OCI-LY7 (cell line): ENCODE data around the gene COX7A2L. TPM values are rescaled to one million over a fixed set of nuclear protein-coding genes. Genes with fewer than 3 reads are reported as not detected.

Experiments used
- BruUV-seq: library from RNA; stranded (reverse); fragments of 400-500 nt; replicated peaks from 2 replicates; lab custom pipeline; 2021; lab: Mats Ljungman, UMichigan
- CTCF ChIA-PET: fragments of 300-600 bp; sonication (Branson Sonifier 250); formaldehyde crosslinking; loops from one replicate; lab custom pipeline; 2022; ENCODE audit warnings: antibody characterized with exemption; ENCODE audit not compliant: unreplicated experiment; lab: Charles Lee
- POLR2A ChIA-PET: fragments of 300-600 bp; sonication (Branson Sonifier 250); formaldehyde crosslinking; loops from one replicate; lab custom pipeline; 2022; ENCODE audit warnings: antibody characterized with exemption; lab: Charles Lee
- DNase-seq: peaks from one replicate; pipeline ENCODE4 v3.0.0-alpha.2; 2015; ENCODE audit warnings: low spot score
- H2AFZ ChIP-seq: fragments of 200-600 bp; sonication (generic), shearing (Covaris generic); 2 replicates; pipeline ENCODE4 v1.6.1; 2014; ENCODE audit warnings: mild to moderate bottlenecking, antibody characterized with exemption, low read length, moderate library complexity
- H3K27ac ChIP-seq: fragments of 200-600 bp; sonication (generic); 2 replicates; pipeline ENCODE4 v1.5.1; 2014; ENCODE audit warnings: mixed run types, low read depth, mild to moderate bottlenecking, moderate library complexity, low read length, inconsistent platforms; ENCODE audit not compliant: poor library complexity, severe bottlenecking
- H3K36me3 ChIP-seq: fragments of 200-600 bp; sonication (generic); 2 replicates; pipeline ENCODE4 v1.6.1; 2014; ENCODE audit warnings: mild to moderate bottlenecking, antibody characterized with exemption, low read length, moderate library complexity, mixed read lengths; ENCODE audit not compliant: insufficient read depth
- H3K4me1 ChIP-seq: fragments of 200-600 bp; sonication (generic); 2 replicates; pipeline ENCODE4 v1.5.1; 2014; ENCODE audit warnings: mild to moderate bottlenecking, low read length; ENCODE audit not compliant: insufficient read depth, poor library complexity, severe bottlenecking
- H3K4me2 ChIP-seq: fragments of 200-600 bp; sonication (generic); 2 replicates; pipeline ENCODE4 v1.6.1; 2014; ENCODE audit warnings: mild to moderate bottlenecking, low read length
- H3K4me3 ChIP-seq: fragments of 200-600 bp; sonication (generic); 2 replicates; pipeline ENCODE4 v1.5.1; 2014; ENCODE audit warnings: mild to moderate bottlenecking, low read depth, low read length; ENCODE audit not compliant: poor library complexity, severe bottlenecking
- H3K79me2 ChIP-seq: fragments of 200-600 bp; sonication (generic); 2 replicates; pipeline ENCODE4 v1.6.1; 2016; ENCODE audit warnings: low read depth, mild to moderate bottlenecking, low read length, moderate library complexity, mixed read lengths; ENCODE audit not compliant: insufficient read depth
- H3K9me2 ChIP-seq: fragments of 200-600 bp; sonication (generic); 2 replicates; pipeline ENCODE4 v1.6.1; 2016; ENCODE audit warnings: mild to moderate bottlenecking, low read length, mixed read lengths; ENCODE audit not compliant: insufficient read depth
- H3K9me3 ChIP-seq: fragments of 200-600 bp; sonication (generic); 2 replicates; pipeline ENCODE4 v1.6.1; 2014; ENCODE audit warnings: mild to moderate bottlenecking, mixed run types, low read length, mixed read lengths
- H4K20me1 ChIP-seq: fragments of 200-600 bp; sonication (generic); 2 replicates; pipeline ENCODE4 v1.6.1; 2014; ENCODE audit warnings: mild to moderate bottlenecking, antibody characterized with exemption, low read length, moderate library complexity, mixed read lengths; ENCODE audit not compliant: insufficient read depth
- EZH2phosphoT487 ChIP-seq: fragments of 200-600 bp; sonication (generic); IDR thresholded peaks from 2 replicates; pipeline ENCODE4 v1.6.1; 2018; ENCODE audit warnings: low read depth, borderline replicate concordance, mild to moderate bottlenecking, mixed run types, antibody characterized with exemption, low read length, moderate library complexity, mixed read lengths
- intact Hi-C: fragments of 100-400 bp; cut with micrococcal nuclease; formaldehyde crosslinking; loops from one replicate; pipeline ENCODE4 v1.10.0; 2022; ENCODE audit not compliant: unreplicated experiment
- total RNA-seq, 2 experiments: library from RNA; depleted of rRNA in 1 of 2; stranded (reverse); fragments of >200 nt in 1 of 2; shearing (Covaris generic) in 1 of 2; gene quantifications; 2 replicates each; pipeline ENCODE4 v1.2.3, GENCODE V29; 2014 to 2022
- TF ChIP-seq, protein P1 (sequence below): fragments of 200-600 bp; sonication (generic); conservative IDR thresholded peaks from 2 replicates; pipeline ENCODE4 v1.5.1; 2014; ENCODE audit warnings: mild to moderate bottlenecking, antibody characterized with exemption, low read length, moderate library complexity, mixed read lengths

Gene COX7A2L
- total RNA-seq, 2 experiments from 2014 or later = 118 to 121 TPM

- H3K4me3 ChIP-seq = no peak overlapping the region
- no peak overlapping the region for H2AFZ ChIP-seq
- no peaks in the 10 kb centered on the region for H3K79me2 ChIP-seq
- no peak for DNase-seq
- ChIA-PET CTCF (no interaction called here), POLR2A (interaction anchor here (0.9 to 1.3 kb wide), 2 partner anchors 13 to 31 kb away, joined by 3 read pairs; no protein-coding TSS in a partner anchor)
- no peaks in the 10 kb centered on the region for H3K9me3 ChIP-seq
- no peak overlapping the region for H3K4me2 ChIP-seq
- no peak for TF ChIP-seq EZH2phosphoT487
- TF ChIP-seq, protein P1, sequence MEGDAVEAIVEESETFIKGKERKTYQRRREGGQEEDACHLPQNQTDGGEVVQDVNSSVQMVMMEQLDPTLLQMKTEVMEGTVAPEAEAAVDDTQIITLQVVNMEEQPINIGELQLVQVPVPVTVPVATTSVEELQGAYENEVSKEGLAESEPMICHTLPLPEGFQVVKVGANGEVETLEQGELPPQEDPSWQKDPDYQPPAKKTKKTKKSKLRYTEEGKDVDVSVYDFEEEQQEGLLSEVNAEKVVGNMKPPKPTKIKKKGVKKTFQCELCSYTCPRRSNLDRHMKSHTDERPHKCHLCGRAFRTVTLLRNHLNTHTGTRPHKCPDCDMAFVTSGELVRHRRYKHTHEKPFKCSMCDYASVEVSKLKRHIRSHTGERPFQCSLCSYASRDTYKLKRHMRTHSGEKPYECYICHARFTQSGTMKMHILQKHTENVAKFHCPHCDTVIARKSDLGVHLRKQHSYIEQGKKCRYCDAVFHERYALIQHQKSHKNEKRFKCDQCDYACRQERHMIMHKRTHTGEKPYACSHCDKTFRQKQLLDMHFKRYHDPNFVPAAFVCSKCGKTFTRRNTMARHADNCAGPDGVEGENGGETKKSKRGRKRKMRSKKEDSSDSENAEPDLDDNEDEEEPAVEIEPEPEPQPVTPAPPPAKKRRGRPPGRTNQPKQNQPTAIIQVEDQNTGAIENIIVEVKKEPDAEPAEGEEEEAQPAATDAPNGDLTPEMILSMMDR = no peak
- no peaks in the 10 kb centered on the region for H3K9me2 ChIP-seq
- no peaks in the 10 kb centered on the region for H3K4me1 ChIP-seq
- no TSS peak for BruUV-seq
- intact Hi-C loops = no loop called here
- peaks cover 37% of the 10 kb centered on the region for H3K36me3 ChIP-seq
- no peaks in the 10 kb centered on the region for H4K20me1 ChIP-seq
- no peak overlapping the region for H3K27ac ChIP-seq
These were observed 45.1 kb downstream of the COX7A2L start for GRCh38 chr2:42315844-42316470.

DNA sequence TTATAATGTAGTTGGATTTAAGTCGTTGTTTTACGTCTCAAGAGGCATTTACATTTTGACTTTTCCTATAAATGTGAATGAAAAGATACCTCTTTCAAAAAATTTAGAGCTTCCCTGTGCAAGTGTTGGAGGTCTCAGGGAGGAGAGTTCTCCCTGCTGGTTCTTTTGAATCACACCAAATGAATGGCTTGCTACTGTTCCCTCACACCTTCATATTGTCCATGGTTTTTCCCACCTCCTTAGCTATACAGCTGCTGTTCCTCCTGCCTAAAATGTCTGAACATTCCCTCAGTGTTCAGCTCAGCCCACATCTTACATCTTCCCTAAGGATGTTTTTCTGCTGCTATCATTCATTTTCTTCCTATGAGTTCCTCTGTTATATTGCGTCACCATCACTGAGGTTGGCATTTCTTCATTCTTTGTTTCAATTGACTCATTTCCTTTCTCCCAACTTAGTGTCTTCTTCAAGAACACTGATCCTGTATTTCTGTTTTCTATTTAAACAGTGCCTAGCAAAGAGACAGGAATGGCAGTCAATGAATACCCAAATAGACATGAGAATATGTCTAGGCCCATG lies 46.0 kb downstream of the COX7A2L start:
- Histone ChIP-seq H3K9me3 (no peaks in the 10 kb centered on the region), H2AFZ (no peak overlapping the region), H3K79me2 (no peaks in the 10 kb centered on the region), H3K27ac (no peak overlapping the region), H3K9me2 (no peaks in the 10 kb centered on the region), H3K4me2 (no peak overlapping the region), H4K20me1 (no peaks in the 10 kb centered on the region), H3K4me3 (no peak overlapping the region), H3K36me3 (peaks cover 28% of the 10 kb centered on the region), H3K4me1 (no peaks in the 10 kb centered on the region)
- ChIA-PET POLR2A (no interaction called here), CTCF (no interaction called here)
- TF ChIP-seq, protein P1 = no peak
- no peak for TF ChIP-seq EZH2phosphoT487
- intact Hi-C loops = no loop called here
- BruUV-seq = no TSS peak
- DNase-seq = no peak

GRCh38 chr2:42312106-42312505 lies 48.9 kb downstream of the COX7A2L start:
- H4K20me1 ChIP-seq = no peaks in the 10 kb centered on the region
- CTCF ChIA-PET = no interaction called here
- H3K9me3 ChIP-seq = no peaks in the 10 kb centered on the region
- no peak overlapping the region for H3K4me2 ChIP-seq
- H3K27ac ChIP-seq = no peak overlapping the region
- H2AFZ ChIP-seq = no peak overlapping the region
- no peak for DNase-seq
- H3K9me2 ChIP-seq = no peaks in the 10 kb centered on the region
- peaks cover 13% of the 10 kb centered on the region; the same call in 1 of the 2 replicates for H3K36me3 ChIP-seq
- BruUV-seq = no TSS peak
- H3K79me2 ChIP-seq = no peaks in the 10 kb centered on the region
- POLR2A ChIA-PET = interaction anchor here (0.7 to 0.8 kb wide), 2 partner anchors 10 to 36 kb away, joined by 3 to 4 read pairs; no protein-coding TSS in a partner anchor
- H3K4me1 ChIP-seq = no peaks in the 10 kb centered on the region
- no peak overlapping the region for H3K4me3 ChIP-seq
- TF ChIP-seq, protein P1 = no peak
- TF ChIP-seq EZH2phosphoT487 = no peak
- intact Hi-C loops = no loop called here
